Gastrocnemius medialis (tissue), 4 donors: Measurements from ENCODE around the gene SLC35F1.

ENCODE experiments used
- POLR2A ChIP-seq, 2 donors: fragments of 450-650 bp; IDR thresholded peaks; one replicate each; pipeline ENCODE4 v1.6.1; 2017; ENCODE audit warnings: antibody characterized with exemption in 2 of 2, mild to moderate bottlenecking in 2 of 2, moderate library complexity in 2 of 2
- TF ChIP-seq, protein P1 (sequence below), 5 experiments: fragments of 450-650 bp in 3 of 5; fragments of 200-600 bp in 2 of 5; sonication (generic) in 2 of 5; IDR thresholded peaks in 4 of 5; conservative IDR thresholded peaks in 1 of 5; 1 replicate in 4 of 5; 2 replicates in 1 of 5; pipeline ENCODE4 v1.5.1; 2016 to 2019; ENCODE audit warnings: antibody characterized with exemption in 5 of 5, mild to moderate bottlenecking in 3 of 5, moderate library complexity in 3 of 5

DNA sequence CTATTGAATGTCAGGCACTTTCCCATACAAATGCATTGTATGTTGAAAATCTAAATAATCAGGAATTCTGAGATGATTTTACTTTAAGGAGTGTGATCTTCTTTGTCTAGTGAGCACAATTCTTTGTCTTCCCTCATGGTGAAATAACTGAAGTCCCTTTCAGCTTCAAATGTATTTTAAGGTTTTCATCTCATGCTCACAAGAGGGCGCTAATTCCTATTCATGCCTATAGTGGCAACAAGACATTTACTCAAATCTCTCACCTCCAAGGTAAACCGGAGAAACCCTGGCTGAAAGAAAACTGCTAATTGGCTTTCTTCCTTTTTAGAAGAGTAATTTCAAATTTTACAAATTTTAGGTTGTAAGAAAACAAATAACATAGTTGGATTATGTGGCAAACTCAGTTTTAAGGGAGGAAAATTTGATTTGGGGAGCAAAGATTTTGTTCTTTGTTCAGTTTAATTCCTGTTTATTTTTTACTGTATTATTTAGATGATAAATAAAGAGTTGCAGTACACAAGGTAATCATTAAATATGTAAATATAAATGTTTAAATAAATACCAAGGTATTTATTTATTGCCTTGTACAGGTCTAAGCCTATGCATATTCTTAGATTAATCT is 69.1 kb downstream of the SLC35F1 start:
- TF ChIP-seq, protein P1, sequence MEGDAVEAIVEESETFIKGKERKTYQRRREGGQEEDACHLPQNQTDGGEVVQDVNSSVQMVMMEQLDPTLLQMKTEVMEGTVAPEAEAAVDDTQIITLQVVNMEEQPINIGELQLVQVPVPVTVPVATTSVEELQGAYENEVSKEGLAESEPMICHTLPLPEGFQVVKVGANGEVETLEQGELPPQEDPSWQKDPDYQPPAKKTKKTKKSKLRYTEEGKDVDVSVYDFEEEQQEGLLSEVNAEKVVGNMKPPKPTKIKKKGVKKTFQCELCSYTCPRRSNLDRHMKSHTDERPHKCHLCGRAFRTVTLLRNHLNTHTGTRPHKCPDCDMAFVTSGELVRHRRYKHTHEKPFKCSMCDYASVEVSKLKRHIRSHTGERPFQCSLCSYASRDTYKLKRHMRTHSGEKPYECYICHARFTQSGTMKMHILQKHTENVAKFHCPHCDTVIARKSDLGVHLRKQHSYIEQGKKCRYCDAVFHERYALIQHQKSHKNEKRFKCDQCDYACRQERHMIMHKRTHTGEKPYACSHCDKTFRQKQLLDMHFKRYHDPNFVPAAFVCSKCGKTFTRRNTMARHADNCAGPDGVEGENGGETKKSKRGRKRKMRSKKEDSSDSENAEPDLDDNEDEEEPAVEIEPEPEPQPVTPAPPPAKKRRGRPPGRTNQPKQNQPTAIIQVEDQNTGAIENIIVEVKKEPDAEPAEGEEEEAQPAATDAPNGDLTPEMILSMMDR (IDR thresholded peaks at IDR 0.05 in 4 of 5, conservative IDR thresholded peaks at IDR 0.05 in 1 of 5): peak in 4 of 5 experiments; percentile 20 to 62 (median 39)
- TF ChIP-seq POLR2A (IDR thresholded peaks at IDR 0.05): no peak
